ENCODE data around the gene RGS7. TPM values are rescaled to one million over a fixed set of nuclear protein-coding genes. Genes with fewer than 3 reads are reported as not detected.

RGS7 gene
- total RNA-seq, 1 experiment from 2014 or later = 1.5 TPM

GRCh38 chr1:241308011-241308410, 49.0 kb downstream of the RGS7 start:
- no peak overlapping the region for H2BK15ac ChIP-seq (ENCODE audit: low read depth, low read length)
- no peak overlapping the region for H3K18ac ChIP-seq (ENCODE audit: insufficient read length, low read depth, low read length)
- no peak overlapping the region for H3K9ac ChIP-seq (ENCODE audit: extremely low read depth, insufficient read length, low read length)
- H3K4me1 Mint-ChIP-seq = peaks cover 12 to 13% of the 10 kb centered on the region in 2 experiments
- no peak overlapping the region for H3K4me3 Mint-ChIP-seq
- H3K23ac ChIP-seq (ENCODE audit: insufficient read length, low read depth, low read length) = no peak overlapping the region
- H4K91ac ChIP-seq (ENCODE audit: insufficient read length, low read depth, low read length) = no peak overlapping the region
- H3K79me2 ChIP-seq (ENCODE audit: insufficient read depth, low read length) = no peaks in the 10 kb centered on the region
- H3K27me3 ChIP-seq (ENCODE audit: insufficient read depth, low read length) = no peaks in the 10 kb centered on the region
- H3T11ph ChIP-seq (ENCODE audit: low read length) = no peak overlapping the region
- no peak overlapping the region for H2BK12ac ChIP-seq (ENCODE audit: insufficient read length, low read depth, low read length)
- TF ChIP-seq, protein P1, sequence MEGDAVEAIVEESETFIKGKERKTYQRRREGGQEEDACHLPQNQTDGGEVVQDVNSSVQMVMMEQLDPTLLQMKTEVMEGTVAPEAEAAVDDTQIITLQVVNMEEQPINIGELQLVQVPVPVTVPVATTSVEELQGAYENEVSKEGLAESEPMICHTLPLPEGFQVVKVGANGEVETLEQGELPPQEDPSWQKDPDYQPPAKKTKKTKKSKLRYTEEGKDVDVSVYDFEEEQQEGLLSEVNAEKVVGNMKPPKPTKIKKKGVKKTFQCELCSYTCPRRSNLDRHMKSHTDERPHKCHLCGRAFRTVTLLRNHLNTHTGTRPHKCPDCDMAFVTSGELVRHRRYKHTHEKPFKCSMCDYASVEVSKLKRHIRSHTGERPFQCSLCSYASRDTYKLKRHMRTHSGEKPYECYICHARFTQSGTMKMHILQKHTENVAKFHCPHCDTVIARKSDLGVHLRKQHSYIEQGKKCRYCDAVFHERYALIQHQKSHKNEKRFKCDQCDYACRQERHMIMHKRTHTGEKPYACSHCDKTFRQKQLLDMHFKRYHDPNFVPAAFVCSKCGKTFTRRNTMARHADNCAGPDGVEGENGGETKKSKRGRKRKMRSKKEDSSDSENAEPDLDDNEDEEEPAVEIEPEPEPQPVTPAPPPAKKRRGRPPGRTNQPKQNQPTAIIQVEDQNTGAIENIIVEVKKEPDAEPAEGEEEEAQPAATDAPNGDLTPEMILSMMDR (conservative IDR thresholded peaks at IDR 0.05) = no peak
- H3K36me3 Mint-ChIP-seq (ENCODE audit: insufficient read depth in 1 of 3, low read depth in 3 of 3) = peaks cover 14 to 17% (median 14%) of the 10 kb centered on the region in 3 experiments
- H3K9me3 Mint-ChIP-seq = peaks cover 13 to 14% of the 10 kb centered on the region in 2 experiments
- no peaks in the 10 kb centered on the region for H3K23me2 ChIP-seq (ENCODE audit: insufficient read length, low read depth, low read length, poor library complexity, severe bottlenecking)
- WGBS (ENCODE audit: extremely low coverage, insufficient read length, low lambda C conversion rate) = no CpG with 5 or more reads among the region's 3 CpGs
- no peak overlapping the region for H3K4ac ChIP-seq (ENCODE audit: low read depth, low read length)
- no peaks in the 10 kb centered on the region for H4K20me1 ChIP-seq (ENCODE audit: control insufficient read depth, insufficient read depth, insufficient read length)
- no peak for DNase-seq
- no peaks in the 10 kb centered on the region; the same call in 1 of the 2 replicates for H3K27me3 Mint-ChIP-seq (ENCODE audit: low read depth)
- H3K56ac ChIP-seq (ENCODE audit: insufficient read length, low read depth, low read length) = no peak overlapping the region
- H3K79me1 ChIP-seq (ENCODE audit: insufficient read depth, low read depth, low read length, poor library complexity, severe bottlenecking) = no peaks in the 10 kb centered on the region
- H4K8ac ChIP-seq (replicated peaks; ENCODE audit: insufficient read length, low read depth, low read length) = no peak overlapping the region
- H2AFZ ChIP-seq (ENCODE audit: low read length) = no peak overlapping the region
- H2BK5ac ChIP-seq (ENCODE audit: insufficient read length, low read length) = no peak overlapping the region
- H3K4me2 ChIP-seq (ENCODE audit: insufficient read depth, insufficient read length, low read length) = no peak overlapping the region
- no peak overlapping the region for H2BK20ac ChIP-seq (ENCODE audit: low read depth, low read length, poor library complexity, severe bottlenecking)
- H3K4me1 ChIP-seq (ENCODE audit: insufficient read depth, low read length) = peaks cover 3% of the 10 kb centered on the region; the same call in 1 of the 2 replicates
- H3K9me3 ChIP-seq (ENCODE audit: control insufficient read depth, low read depth, low read length) = peaks cover under 1% of the 10 kb centered on the region
- H3K14ac ChIP-seq (ENCODE audit: insufficient read depth, low read length) = no peak overlapping the region
- no peak overlapping the region for H4K5ac ChIP-seq (ENCODE audit: insufficient read length, low read depth, low read length)
- H3K27ac Mint-ChIP-seq = no peak overlapping the region
- no peak overlapping the region for H2AK5ac ChIP-seq (ENCODE audit: insufficient read length, low read length)
- H2BK120ac ChIP-seq (ENCODE audit: low read depth, low read length, poor library complexity, severe bottlenecking) = no peak overlapping the region
- no peak overlapping the region for H3K27ac ChIP-seq (ENCODE audit: insufficient read length, low read depth, low read length)
